OCI-LY3 (cell line): ENCODE measurements around the gene CCND3.
A peak's percentile ranks its signal among the peaks of the same experiment; 100 is the strongest.

Source experiments
- H2AFZ ChIP-seq: fragments of 200-600, 300-600 bp; shearing (Covaris generic); 2 replicates; pipeline ENCODE4 v1.6.0; 2014; ENCODE audit warnings: antibody characterized with exemption, low read depth, low read length
- H3K27ac ChIP-seq: fragments of 200-600, 300-600 bp; sonication (generic); 2 replicates; pipeline ENCODE4 v1.5.1; 2014; ENCODE audit warnings: mild to moderate bottlenecking, low read length, moderate library complexity, mixed read lengths
- H3K27me3 ChIP-seq: fragments of 200-600, 300-600 bp; sonication (generic); 2 replicates; pipeline ENCODE4 v1.6.1; 2014; ENCODE audit warnings: low read depth, low read length, mixed read lengths
- H3K36me3 ChIP-seq: fragments of 200-600, 300-600 bp; sonication (generic); replicated peaks from 2 replicates; pipeline ENCODE3; 2014; ENCODE audit warnings: low read depth, low read length, mixed read lengths
- H3K4me1 ChIP-seq: fragments of 300-600, 200-600 bp; sonication (generic); 2 replicates; pipeline ENCODE4 v1.6.1; 2014; ENCODE audit warnings: low read length, mixed read lengths
- H3K4me2 ChIP-seq: fragments of 200-600, 300-600 bp; sonication (generic); 2 replicates; pipeline ENCODE4 v1.6.1; 2014; ENCODE audit warnings: low read length, mixed read lengths
- H3K4me3 ChIP-seq: fragments of 300-600, 200-600 bp; sonication (generic); 2 replicates; pipeline ENCODE4 v1.5.1; 2014; ENCODE audit warnings: antibody characterized with exemption, mild to moderate bottlenecking, low read length, moderate library complexity
- H3K79me2 ChIP-seq: fragments of 300-600, 200-600 bp; shearing (Covaris generic); 2 replicates; pipeline ENCODE4 v1.6.1; 2014; ENCODE audit warnings: mild to moderate bottlenecking, low read length, mixed read lengths
- H3K9ac ChIP-seq: fragments of 300-600, 200-600 bp; shearing (Covaris generic); 2 replicates; pipeline ENCODE4 v1.6.0; 2014; ENCODE audit warnings: mild to moderate bottlenecking, low read length, moderate library complexity
- H3K9me3 ChIP-seq: fragments of 200-600, 300-600 bp; shearing (Covaris generic); 2 replicates; pipeline ENCODE4 v1.6.1; 2014; ENCODE audit warnings: low read length, mixed read lengths; ENCODE audit not compliant: insufficient read depth
- H4K20me1 ChIP-seq: fragments of 200-600, 300-600 bp; sonication (generic); 2 replicates; pipeline ENCODE4 v1.6.1; 2016; ENCODE audit warnings: low read length, mixed read lengths; ENCODE audit not compliant: insufficient read depth
- CTCF ChIP-seq: fragments of 200-600, 300-600 bp; sonication (generic); IDR thresholded peaks from 2 replicates; pipeline ENCODE4 v1.5.1; 2014; ENCODE audit warnings: antibody characterized with exemption, low read length, low read depth
- EZH2phosphoT487 ChIP-seq: fragments of 200-600 bp; shearing (Covaris generic); IDR thresholded peaks from 2 replicates; pipeline ENCODE4 v1.6.1; 2018; ENCODE audit warnings: antibody characterized with exemption, mixed run types, low read depth

CCND3 gene

GRCh38 chr6:41895300-41896233, 46.0 kb downstream of the CCND3 start, which contains the start of gene USP49:
USP49 (minus strand) TSS chr6:41895375; CDS start chr6:41806983, 88,392 bp downstream.
- TF ChIP-seq CTCF (no peak), EZH2phosphoT487 (no peak)
- peak within 1 kb of the TSS; percentile 88 for H3K9ac ChIP-seq
- H3K9me3 ChIP-seq = no peaks in the 10 kb centered on the region
- H3K4me3 ChIP-seq = peak within 1 kb of the TSS; percentile 88
- H3K4me2 ChIP-seq = peak within 1 kb of the TSS; percentile 98
- H3K4me1 ChIP-seq = peaks cover 16% of the 10 kb centered on the region
- H4K20me1 ChIP-seq = no peaks in the 10 kb centered on the region
- H3K79me2 ChIP-seq = no peaks in the 10 kb centered on the region; the same call in none of the 2 replicates
- peak within 1 kb of the TSS; percentile 81 for H3K27ac ChIP-seq
- H2AFZ ChIP-seq = peak within 1 kb of the TSS; percentile 93
- no peaks in the 10 kb centered on the region for H3K27me3 ChIP-seq
- H3K36me3 ChIP-seq = no peaks in the 10 kb centered on the region

- no peak overlapping the region for H3K27ac ChIP-seq
- H3K79me2 ChIP-seq = no peaks in the 10 kb centered on the region; the same call in none of the 2 replicates
- peaks cover 16% of the 10 kb centered on the region for H3K4me1 ChIP-seq
- no peaks in the 10 kb centered on the region for H3K36me3 ChIP-seq
- H3K4me2 ChIP-seq = peak overlapping the region; percentile 98
- peak overlapping the region; percentile 59; the same call in 1 of the 2 replicates for H2AFZ ChIP-seq
- TF ChIP-seq EZH2phosphoT487 (no peak), CTCF (no peak)
- H3K9me3 ChIP-seq = no peaks in the 10 kb centered on the region
- peak overlapping the region; percentile 88 for H3K9ac ChIP-seq
- peak overlapping the region; percentile 88 for H3K4me3 ChIP-seq
- H4K20me1 ChIP-seq = no peaks in the 10 kb centered on the region
- H3K27me3 ChIP-seq = no peaks in the 10 kb centered on the region
Measured at GRCh38 chr6:41894366-41895299, 47.0 kb downstream of the CCND3 start.

GRCh38 chr6:41892921-41893564, 48.6 kb downstream of the CCND3 start:
- no peak overlapping the region for H3K27ac ChIP-seq
- H3K36me3 ChIP-seq = no peaks in the 10 kb centered on the region
- H3K4me3 ChIP-seq = no peak overlapping the region
- H3K9ac ChIP-seq = no peak overlapping the region
- no peaks in the 10 kb centered on the region; the same call in none of the 2 replicates for H3K79me2 ChIP-seq
- H4K20me1 ChIP-seq = no peaks in the 10 kb centered on the region
- H3K9me3 ChIP-seq = no peaks in the 10 kb centered on the region
- H2AFZ ChIP-seq = no peak overlapping the region
- no peak overlapping the region for H3K4me2 ChIP-seq
- TF ChIP-seq EZH2phosphoT487 = no peak
- no peak for TF ChIP-seq CTCF
- H3K27me3 ChIP-seq = no peaks in the 10 kb centered on the region
- H3K4me1 ChIP-seq = peaks cover 16% of the 10 kb centered on the region
